Activated naive CD8-positive, alpha-beta T cell (primary cell): Measurements from ENCODE around the gene MYO10.

Source experiments
- H3K27ac Mint-ChIP-seq: one replicate; pipeline ENCODE4 v1.8.0; 2021; ENCODE audit warnings: mixed read lengths
- H3K27me3 Mint-ChIP-seq: one replicate; pipeline ENCODE4 v1.8.0; 2021; ENCODE audit warnings: mixed read lengths
- H3K36me3 Mint-ChIP-seq: one replicate; pipeline ENCODE4 v1.8.0; 2021; ENCODE audit warnings: mixed read lengths
- H3K4me1 Mint-ChIP-seq: one replicate; pipeline ENCODE4 v1.8.0; 2021; ENCODE audit warnings: low read depth, mixed read lengths
- H3K4me3 Mint-ChIP-seq: one replicate; pipeline ENCODE4 v1.8.0; 2021; ENCODE audit warnings: mild to moderate bottlenecking, mixed read lengths
- H3K9me3 Mint-ChIP-seq: one replicate; pipeline ENCODE4 v1.8.0; 2021; ENCODE audit warnings: low read depth, mixed read lengths

MYO10 gene

DNA sequence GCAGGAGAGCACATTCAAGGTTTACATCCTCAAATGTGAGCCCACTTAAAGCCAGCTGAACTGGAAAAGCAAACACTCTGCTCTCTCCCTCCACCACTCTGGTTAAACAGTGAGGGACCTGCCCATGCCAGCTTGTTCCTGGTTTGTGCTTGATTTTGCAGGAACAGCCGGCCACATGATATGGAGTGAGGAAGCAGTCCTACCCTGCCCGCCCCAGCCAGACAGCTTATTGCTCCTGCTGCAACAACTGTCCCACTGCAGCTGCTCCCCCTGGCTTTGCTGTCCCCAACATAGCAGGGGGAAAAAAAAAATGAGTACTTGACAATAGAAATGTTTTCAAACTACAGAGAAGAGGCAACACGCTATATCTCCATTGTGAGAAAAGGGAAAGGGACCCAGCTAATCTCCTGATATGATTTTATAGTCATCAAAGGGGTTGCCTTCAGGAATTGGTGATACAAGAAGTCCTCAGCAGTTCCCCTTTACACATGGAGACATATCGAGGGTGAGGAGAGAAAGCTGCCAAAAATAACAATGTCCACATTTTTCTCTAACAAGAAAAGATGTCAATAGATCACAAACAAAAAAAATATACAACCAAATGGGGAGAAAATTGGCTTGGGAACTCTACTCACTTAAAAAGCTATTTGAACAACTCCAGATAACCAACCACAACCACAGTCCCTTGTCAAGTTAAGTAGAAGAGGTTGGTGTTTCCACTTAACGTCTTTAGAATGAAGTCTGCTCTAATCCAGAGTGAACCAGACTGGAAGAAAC lies 4.6 kb downstream of the MYO10 start:
- Mint-ChIP-seq H3K27ac (no peak overlapping the region), H3K4me1 (peaks cover 11% of the 10 kb centered on the region), H3K9me3 (no peaks in the 10 kb centered on the region), H3K36me3 (no peaks in the 10 kb centered on the region), H3K4me3 (no peak overlapping the region), H3K27me3 (peaks cover 39% of the 10 kb centered on the region)

DNA sequence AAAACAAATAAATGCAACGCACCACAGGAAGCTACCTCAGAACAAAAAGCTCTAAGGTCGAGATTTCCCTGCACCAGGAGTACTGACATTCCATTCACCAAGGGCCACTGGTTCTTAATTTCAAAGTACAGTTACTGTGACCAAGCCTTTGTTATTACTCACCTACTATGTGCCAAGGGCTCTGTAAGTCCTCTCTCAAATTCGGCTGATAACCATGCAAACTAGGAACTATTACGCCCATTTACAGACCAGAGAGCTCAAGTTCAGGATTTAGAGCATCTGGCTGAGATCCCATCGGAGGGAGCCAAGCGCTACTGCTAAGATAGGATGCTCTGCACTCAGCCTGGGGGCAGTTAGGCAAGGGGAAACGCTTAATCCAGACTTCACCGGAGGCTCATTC lies 5.6 kb downstream of the MYO10 start:
- Mint-ChIP-seq H3K4me1 (peaks cover 9% of the 10 kb centered on the region), H3K27ac (no peak overlapping the region), H3K9me3 (no peaks in the 10 kb centered on the region), H3K27me3 (peaks cover 37% of the 10 kb centered on the region), H3K4me3 (no peak overlapping the region), H3K36me3 (no peaks in the 10 kb centered on the region)

DNA sequence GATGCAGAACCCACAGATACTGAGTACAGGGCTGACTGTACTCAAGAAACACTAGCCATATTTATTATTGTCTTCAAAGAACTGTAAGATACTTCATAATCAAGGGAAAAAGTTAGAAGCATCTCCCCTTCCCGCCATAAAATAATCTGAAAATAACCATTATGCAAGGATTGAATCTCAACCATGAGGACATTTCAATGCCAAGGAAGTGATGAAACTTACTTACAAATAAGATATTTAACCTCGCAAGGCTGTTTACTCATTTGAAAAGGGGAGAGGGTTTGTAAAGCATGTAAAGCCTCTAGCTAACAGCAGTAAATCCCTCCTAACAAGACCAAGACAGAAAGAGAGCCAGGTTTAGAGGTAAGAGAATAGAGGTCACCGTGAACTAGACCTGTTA lies 6.3 kb downstream of the MYO10 start:
- Mint-ChIP-seq H3K4me1 (peaks cover 5% of the 10 kb centered on the region), H3K9me3 (no peaks in the 10 kb centered on the region), H3K4me3 (no peak overlapping the region), H3K36me3 (no peaks in the 10 kb centered on the region), H3K27ac (no peak overlapping the region), H3K27me3 (peaks cover 33% of the 10 kb centered on the region)

DNA sequence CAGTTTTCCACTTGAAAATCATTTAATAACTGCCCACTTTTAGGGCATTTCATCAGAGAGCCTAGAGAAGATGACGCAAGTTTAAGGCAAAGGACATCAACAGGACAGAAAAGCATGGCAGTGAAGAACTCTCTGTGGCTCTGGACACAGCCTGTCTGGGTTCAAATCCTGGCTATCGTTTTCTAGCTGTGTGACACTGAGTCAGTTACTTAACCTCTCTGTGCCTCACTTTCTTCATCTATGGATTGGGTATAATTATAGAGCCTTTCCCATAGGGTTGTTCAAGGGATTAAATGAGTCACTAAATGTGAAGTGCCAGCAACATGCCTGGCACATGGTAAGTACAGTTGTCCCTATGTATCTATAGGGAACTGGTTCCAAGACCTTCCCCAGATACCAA lies 6.7 kb downstream of the MYO10 start:
- H3K27me3 Mint-ChIP-seq = peaks cover 29% of the 10 kb centered on the region
- no peaks in the 10 kb centered on the region for H3K36me3 Mint-ChIP-seq
- peaks cover 1% of the 10 kb centered on the region for H3K4me1 Mint-ChIP-seq
- H3K27ac Mint-ChIP-seq = no peak overlapping the region
- H3K9me3 Mint-ChIP-seq = no peaks in the 10 kb centered on the region
- no peak overlapping the region for H3K4me3 Mint-ChIP-seq

DNA sequence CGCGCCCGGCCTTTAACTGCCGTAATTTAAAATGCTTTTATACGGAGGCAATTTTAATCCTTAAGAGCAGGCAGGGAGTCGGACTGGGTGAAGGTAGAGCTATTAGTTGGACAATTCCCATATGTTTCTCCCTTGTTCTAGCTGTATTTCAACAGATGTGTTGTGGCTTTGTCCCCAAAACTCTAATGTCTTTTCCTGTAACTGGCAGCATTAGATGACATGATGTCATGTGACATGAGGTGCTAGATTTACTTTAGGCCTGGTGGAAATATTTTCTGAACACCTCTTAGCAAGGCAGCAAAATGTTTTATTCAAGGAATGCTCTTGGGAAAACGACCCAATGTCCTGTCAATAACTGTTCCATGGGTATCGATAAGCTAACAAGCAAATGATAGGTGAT lies 8.5 kb downstream of the MYO10 start:
- H3K36me3 Mint-ChIP-seq = no peaks in the 10 kb centered on the region
- no peak overlapping the region for H3K4me3 Mint-ChIP-seq
- no peak overlapping the region for H3K27ac Mint-ChIP-seq
- no peaks in the 10 kb centered on the region for H3K4me1 Mint-ChIP-seq
- H3K27me3 Mint-ChIP-seq = peaks cover 16% of the 10 kb centered on the region
- no peaks in the 10 kb centered on the region for H3K9me3 Mint-ChIP-seq

DNA sequence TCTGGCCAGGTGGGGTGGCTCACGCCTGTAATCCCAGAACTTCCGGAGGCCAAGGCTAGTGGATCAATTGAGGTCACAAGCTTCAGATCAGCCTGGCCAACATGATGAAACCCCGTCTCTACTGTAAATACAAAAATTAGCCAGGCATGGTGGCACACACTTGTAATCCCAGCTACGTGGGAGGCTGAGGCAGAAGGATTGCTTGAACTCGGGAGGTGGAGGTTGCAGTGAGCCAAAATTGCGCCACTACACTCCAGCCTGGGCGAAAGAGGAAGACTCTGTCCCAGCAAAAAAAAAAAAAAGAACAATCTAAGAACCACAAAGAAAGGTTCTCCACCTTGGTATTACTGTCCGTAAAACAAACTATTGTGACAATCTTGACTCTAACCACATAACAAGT lies 9.7 kb downstream of the MYO10 start:
- H3K9me3 Mint-ChIP-seq = no peaks in the 10 kb centered on the region
- H3K36me3 Mint-ChIP-seq = no peaks in the 10 kb centered on the region
- H3K27ac Mint-ChIP-seq = no peak overlapping the region
- H3K4me3 Mint-ChIP-seq = no peak overlapping the region
- no peaks in the 10 kb centered on the region for H3K4me1 Mint-ChIP-seq
- H3K27me3 Mint-ChIP-seq = peaks cover 5% of the 10 kb centered on the region

DNA sequence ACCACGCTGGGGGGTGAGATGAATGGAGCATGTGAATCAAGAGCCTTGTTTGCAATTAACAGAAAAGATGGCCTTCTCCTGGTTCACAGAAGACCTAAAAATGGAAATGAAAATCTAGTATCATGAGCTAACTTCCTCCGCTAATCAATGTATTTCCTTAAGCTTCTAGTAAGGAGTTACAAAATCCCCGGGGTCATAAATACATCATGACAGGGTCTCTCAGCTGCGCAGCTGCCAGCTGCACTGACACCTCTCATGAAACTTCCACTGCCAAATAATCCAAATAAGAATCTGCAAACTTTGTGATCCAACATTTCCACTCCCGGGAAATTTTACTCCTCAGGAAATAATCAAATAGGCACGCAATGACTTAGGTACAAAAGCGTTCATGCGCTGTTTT lies 11.9 kb downstream of the MYO10 start:
- no peaks in the 10 kb centered on the region for H3K36me3 Mint-ChIP-seq
- no peaks in the 10 kb centered on the region for H3K9me3 Mint-ChIP-seq
- no peaks in the 10 kb centered on the region for H3K4me1 Mint-ChIP-seq
- H3K27ac Mint-ChIP-seq = no peak overlapping the region
- no peaks in the 10 kb centered on the region for H3K27me3 Mint-ChIP-seq
- H3K4me3 Mint-ChIP-seq = no peak overlapping the region

DNA sequence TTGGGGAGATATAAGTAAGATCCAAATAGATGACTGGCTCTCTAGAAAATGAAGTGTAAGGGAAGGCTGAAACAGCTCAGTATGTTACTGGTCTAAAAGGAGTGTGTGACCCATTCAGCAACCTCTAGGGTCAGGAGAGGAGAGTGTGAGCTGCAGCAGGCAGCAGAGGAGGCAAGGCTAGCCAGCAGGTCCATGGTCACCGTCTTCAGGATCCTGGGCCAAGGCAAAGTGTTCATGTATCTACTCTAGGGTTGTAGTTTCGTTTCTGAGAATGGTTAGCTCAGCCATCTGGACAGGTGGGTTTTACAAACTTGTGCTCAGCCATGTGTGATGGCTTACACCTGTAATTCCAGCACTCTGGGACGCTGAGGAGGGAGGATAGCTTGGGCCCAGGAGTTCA lies 13.7 kb downstream of the MYO10 start:
- H3K27me3 Mint-ChIP-seq = no peaks in the 10 kb centered on the region
- H3K4me1 Mint-ChIP-seq = no peaks in the 10 kb centered on the region
- H3K4me3 Mint-ChIP-seq = no peak overlapping the region
- H3K27ac Mint-ChIP-seq = no peak overlapping the region
- no peaks in the 10 kb centered on the region for H3K9me3 Mint-ChIP-seq
- no peaks in the 10 kb centered on the region for H3K36me3 Mint-ChIP-seq

DNA sequence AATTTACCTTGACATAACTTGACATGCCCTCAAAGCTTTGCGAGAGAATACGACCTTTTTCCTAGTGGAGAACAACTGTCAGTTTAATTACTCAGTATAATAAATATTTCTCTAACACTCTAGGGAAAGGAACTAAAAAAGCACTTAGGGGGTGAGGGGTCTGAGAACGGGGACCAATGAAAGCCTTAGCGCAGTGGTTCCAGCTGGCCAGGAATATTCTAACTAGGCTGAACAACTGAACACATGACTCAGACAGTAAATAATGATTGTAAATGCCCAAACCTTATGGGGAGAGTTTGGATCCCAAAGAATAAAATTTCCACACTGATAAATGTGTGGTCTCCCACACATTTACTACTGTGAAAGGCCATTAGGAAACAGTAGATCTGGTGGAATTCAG lies 14.9 kb downstream of the MYO10 start:
- H3K27ac Mint-ChIP-seq = no peak overlapping the region
- H3K4me3 Mint-ChIP-seq = no peak overlapping the region
- no peaks in the 10 kb centered on the region for H3K4me1 Mint-ChIP-seq
- no peaks in the 10 kb centered on the region for H3K27me3 Mint-ChIP-seq
- no peaks in the 10 kb centered on the region for H3K9me3 Mint-ChIP-seq
- H3K36me3 Mint-ChIP-seq = no peaks in the 10 kb centered on the region

DNA sequence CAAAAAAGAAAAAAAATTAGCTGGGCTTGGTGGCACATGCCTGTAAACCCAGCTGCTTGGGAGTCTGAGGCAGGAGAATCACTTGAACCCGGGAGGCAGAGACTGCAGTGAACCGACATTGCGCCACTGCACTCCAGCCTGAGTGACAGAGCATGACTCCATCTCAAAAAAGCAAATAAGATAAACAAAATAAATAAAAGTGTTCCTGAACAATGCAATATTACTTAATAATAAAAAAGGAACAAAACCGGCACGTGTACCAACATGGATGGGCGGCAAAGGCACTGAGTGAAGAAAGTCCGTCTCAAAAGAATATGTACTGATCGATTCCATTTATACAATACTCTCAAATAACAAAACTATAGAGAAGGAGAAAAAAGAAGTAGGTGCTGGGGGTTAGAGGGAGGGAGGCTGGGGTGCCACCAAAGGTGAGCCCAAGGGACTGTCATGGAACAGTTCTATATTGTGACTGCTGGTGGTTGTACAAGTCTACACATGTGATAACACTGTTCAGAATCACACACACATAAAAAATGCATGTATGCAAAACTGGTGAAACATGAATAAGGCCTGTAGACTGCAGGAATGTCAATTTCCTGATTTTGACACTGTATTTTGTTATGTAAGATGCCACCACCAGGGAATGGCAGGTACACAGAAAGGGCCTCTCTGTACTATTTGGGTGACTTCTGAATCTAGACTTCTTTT lies 15.8 kb downstream of the MYO10 start:
- H3K27ac Mint-ChIP-seq = no peak overlapping the region
- H3K36me3 Mint-ChIP-seq = no peaks in the 10 kb centered on the region
- H3K27me3 Mint-ChIP-seq = no peaks in the 10 kb centered on the region
- no peaks in the 10 kb centered on the region for H3K9me3 Mint-ChIP-seq
- no peaks in the 10 kb centered on the region for H3K4me1 Mint-ChIP-seq
- no peak overlapping the region for H3K4me3 Mint-ChIP-seq

DNA sequence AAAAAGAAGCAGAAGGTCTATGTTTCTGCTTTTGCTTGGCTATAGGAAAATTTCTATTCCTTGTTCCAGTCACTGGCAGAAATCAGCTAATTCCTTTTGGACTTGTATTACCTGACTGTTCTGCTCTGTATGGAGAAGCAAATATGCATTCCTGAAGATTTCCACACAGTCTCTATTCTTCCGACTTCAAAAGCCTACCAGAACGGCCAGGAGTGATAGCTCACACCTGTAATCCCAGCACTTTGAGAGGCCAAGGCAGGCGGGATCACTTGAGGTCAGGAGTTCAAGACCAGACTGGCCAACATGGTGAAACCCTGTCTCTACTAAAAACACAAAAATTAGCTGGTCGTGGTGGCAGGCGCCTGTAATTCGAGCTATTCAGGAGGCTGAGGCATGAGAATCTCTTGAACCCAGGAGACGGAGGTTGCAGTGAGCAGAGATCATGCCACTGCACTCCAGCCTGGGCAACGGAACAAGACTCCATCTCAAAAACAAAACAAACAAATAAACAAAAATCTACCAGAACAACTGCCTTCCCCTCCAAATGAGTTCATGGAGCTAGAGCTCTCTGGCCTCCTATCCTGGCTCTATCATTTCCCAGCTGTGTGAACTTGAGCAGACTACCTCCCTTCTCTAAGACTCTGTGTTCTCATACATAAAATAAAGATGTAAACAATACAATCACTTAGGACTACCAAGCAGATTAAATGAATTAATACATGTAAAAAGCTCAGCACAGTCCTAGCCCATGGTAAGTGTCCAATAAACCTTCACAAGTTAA lies 17.0 kb downstream of the MYO10 start:
- Mint-ChIP-seq H3K36me3 (no peaks in the 10 kb centered on the region), H3K27me3 (no peaks in the 10 kb centered on the region), H3K9me3 (no peaks in the 10 kb centered on the region), H3K4me1 (no peaks in the 10 kb centered on the region), H3K27ac (no peak overlapping the region), H3K4me3 (no peak overlapping the region)

DNA sequence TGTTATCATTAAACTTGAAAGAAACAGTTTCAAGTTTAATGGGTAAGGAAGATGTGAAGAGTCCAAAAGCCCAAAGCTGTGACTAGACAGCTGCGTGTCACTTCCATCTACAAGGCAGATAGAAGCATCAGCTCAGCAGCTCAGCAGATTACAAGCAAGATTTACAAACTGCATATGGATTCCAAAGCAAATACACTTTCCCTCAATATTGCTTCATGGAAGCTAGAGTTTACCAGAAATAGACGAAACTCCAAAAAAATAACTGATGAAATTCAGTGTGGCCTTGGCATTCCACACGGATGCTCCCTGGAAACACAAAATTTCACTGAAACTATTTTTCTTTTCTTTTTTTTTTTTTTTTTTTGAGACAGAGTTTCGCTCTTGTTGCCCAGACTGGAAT lies 17.9 kb downstream of the MYO10 start:
- Mint-ChIP-seq H3K36me3 (no peaks in the 10 kb centered on the region), H3K27me3 (no peaks in the 10 kb centered on the region)

DNA sequence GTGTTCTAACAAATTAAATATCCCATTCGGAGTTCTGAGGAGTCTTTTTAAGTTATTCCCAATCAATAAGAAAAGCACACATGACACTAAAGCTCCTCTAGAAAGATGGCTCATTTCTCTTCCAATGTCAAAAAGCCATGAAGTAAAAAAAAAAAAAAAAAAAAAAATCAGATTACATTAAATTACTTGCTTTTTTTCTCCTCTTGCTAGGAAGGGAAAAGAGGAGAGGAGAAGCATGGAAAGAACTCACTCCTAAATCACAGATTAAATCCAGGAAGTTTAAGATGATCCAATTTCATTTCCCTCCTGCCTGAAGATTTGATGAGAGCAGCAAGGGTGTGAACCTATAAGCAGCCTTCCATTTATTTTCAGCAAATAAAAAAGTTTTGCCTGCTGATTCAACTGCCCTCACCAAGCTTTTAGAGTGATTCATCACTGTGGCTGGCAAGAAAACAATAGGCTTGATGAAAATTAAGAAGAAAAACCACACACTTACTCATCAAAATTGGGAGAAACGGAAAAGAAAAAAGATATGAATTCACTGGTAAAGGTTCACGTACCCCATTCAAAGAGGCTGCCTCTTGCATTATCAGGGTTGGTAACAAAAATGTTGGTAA lies 19.7 kb downstream of the MYO10 start:
- Mint-ChIP-seq H3K27ac (no peak overlapping the region), H3K27me3 (no peaks in the 10 kb centered on the region), H3K9me3 (no peaks in the 10 kb centered on the region), H3K4me3 (no peak overlapping the region), H3K36me3 (no peaks in the 10 kb centered on the region), H3K4me1 (no peaks in the 10 kb centered on the region)

More for the DNA sequence above, 17.9 kb downstream of the MYO10 start:
- Mint-ChIP-seq H3K4me1 (no peaks in the 10 kb centered on the region), H3K27ac (no peak overlapping the region), H3K4me3 (no peak overlapping the region), H3K9me3 (no peaks in the 10 kb centered on the region)

DNA sequence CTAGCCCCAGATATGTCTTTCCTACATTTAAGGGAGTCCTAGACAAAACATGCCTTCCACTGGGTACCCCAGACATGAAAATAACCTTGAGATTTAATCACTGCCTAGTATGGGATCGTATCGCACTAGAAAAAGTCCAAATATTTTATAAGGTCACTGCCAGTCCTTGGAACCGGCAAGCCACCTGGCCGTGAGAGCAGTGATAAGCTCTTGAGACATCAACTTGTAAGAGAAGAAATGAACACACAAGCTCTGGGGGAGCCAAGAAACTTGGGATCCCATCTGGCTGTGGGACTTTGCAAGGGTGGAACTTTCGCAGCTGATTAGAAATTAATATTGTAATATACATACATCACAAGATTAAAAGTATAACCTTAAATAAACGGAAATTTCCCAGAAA lies 21.5 kb downstream of the MYO10 start:
- Mint-ChIP-seq H3K4me1 (no peaks in the 10 kb centered on the region), H3K27ac (no peak overlapping the region), H3K9me3 (no peaks in the 10 kb centered on the region), H3K27me3 (no peaks in the 10 kb centered on the region), H3K36me3 (no peaks in the 10 kb centered on the region), H3K4me3 (no peak overlapping the region)

DNA sequence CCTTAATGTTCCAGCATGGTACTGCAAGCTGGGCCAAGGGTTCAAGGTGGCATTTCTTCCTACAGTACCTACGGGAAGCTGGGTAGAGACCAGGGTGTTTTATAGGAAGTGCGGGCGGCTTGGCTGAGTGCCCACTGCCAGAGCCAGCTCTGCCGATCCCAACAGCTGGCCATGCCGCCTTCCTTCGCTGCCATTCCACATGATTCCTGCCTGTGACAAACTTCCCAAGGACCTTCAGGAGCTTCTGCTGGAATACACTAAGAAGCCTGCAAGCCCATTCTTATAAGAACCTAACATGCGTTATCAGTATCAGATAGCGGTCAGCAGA lies 22.0 kb downstream of the MYO10 start:
- no peak overlapping the region for H3K4me3 Mint-ChIP-seq
- no peaks in the 10 kb centered on the region for H3K27me3 Mint-ChIP-seq
- H3K4me1 Mint-ChIP-seq = no peaks in the 10 kb centered on the region
- no peaks in the 10 kb centered on the region for H3K36me3 Mint-ChIP-seq
- no peaks in the 10 kb centered on the region for H3K9me3 Mint-ChIP-seq
- H3K27ac Mint-ChIP-seq = no peak overlapping the region
